DMS53 treated with DMSO at 0.1 percent for 48 hours (cell line): ENCODE measurements around the gene NPHP4.
"Not testable (repeated sequence)": the region's sequence is repeated elsewhere in the genome, so short reads cannot be mapped to it uniquely, and the experiment has no call there.

ENCODE experiments used
- DNase-seq: peaks from one replicate; lab custom pipeline; 2025; ENCODE audit not compliant: unreplicated experiment; lab: John Stamatoyannopoulos, UW

Gene NPHP4

GRCh38 chr1:5936621-5937372, 55.4 kb downstream of the NPHP4 start:
- DNase-seq: no peak

GRCh38 chr1:5936126-5936525, 56.1 kb downstream of the NPHP4 start:
- no peak for DNase-seq

GRCh38 chr1:5935026-5935425, 57.2 kb downstream of the NPHP4 start:
- no peak for DNase-seq

GRCh38 chr1:5934058-5934884, 58.0 kb downstream of the NPHP4 start:
- DNase-seq: no peak

GRCh38 chr1:5933676-5934057, 58.6 kb downstream of the NPHP4 start:
- DNase-seq: no peak

- DNase-seq: no peak
Observed at GRCh38 chr1:5933050-5933449, 59.2 kb downstream of the NPHP4 start.

GRCh38 chr1:5928714-5929400, 63.4 kb downstream of the NPHP4 start:
- no peak for DNase-seq

GRCh38 chr1:5927506-5928370, 64.5 kb downstream of the NPHP4 start:
- DNase-seq: no peak

GRCh38 chr1:5926686-5927435, 65.4 kb downstream of the NPHP4 start:
- DNase-seq: no peak

GRCh38 chr1:5922700-5923330, 69.4 kb downstream of the NPHP4 start:
- DNase-seq: not testable (repeated sequence)

GRCh38 chr1:5921671-5922070, 70.6 kb downstream of the NPHP4 start:
- no peak for DNase-seq

GRCh38 chr1:5921129-5921528, 71.1 kb downstream of the NPHP4 start:
- no peak for DNase-seq

- DNase-seq: no peak
Observed at GRCh38 chr1:5920201-5920600, 72.0 kb downstream of the NPHP4 start.

- no peak for DNase-seq
Observed at GRCh38 chr1:5918275-5918649, 74.0 kb downstream of the NPHP4 start.

GRCh38 chr1:5917591-5918274, 74.5 kb downstream of the NPHP4 start:
- DNase-seq: no peak

- no peak for DNase-seq
Observed at GRCh38 chr1:5917281-5917590, 75.0 kb downstream of the NPHP4 start.

- no peak for DNase-seq
Observed at GRCh38 chr1:5916572-5917280, 75.5 kb downstream of the NPHP4 start.
